DOHH2 (cell line): Measurements from ENCODE around the gene NOXO1.

Source experiments
- H3F3A ChIP-seq: fragments of 200-600 bp; sonication (generic), shearing (Covaris generic); 2 replicates; pipeline ENCODE4 v1.6.0; 2016; ENCODE audit warnings: antibody characterized with exemption, mild to moderate bottlenecking; ENCODE audit not compliant: control insufficient read depth, insufficient read depth
- H3K27ac ChIP-seq: fragments of 200-600 bp; sonication (generic); 2 replicates; pipeline ENCODE4 v1.5.1; 2014; ENCODE audit warnings: low read depth, mild to moderate bottlenecking, low read length, moderate library complexity
- H3K27me3 ChIP-seq: fragments of 200-600 bp; sonication (generic); 2 replicates; pipeline ENCODE4 v1.6.1; 2014; ENCODE audit warnings: mild to moderate bottlenecking, low read length, mixed read lengths; ENCODE audit not compliant: control insufficient read depth
- H3K36me3 ChIP-seq: fragments of 200-600 bp; sonication (generic); 2 replicates; pipeline ENCODE4 v1.6.1; 2014; ENCODE audit warnings: mild to moderate bottlenecking, low read length, moderate library complexity, mixed read lengths; ENCODE audit not compliant: control insufficient read depth
- H3K4me1 ChIP-seq: fragments of 200-600 bp; sonication (generic); 2 replicates; pipeline ENCODE4 v1.6.1; 2014; ENCODE audit warnings: mild to moderate bottlenecking, low read length, mixed read lengths; ENCODE audit not compliant: control insufficient read depth
- H3K4me2 ChIP-seq: fragments of 200-600 bp; sonication (generic); 2 replicates; pipeline ENCODE4 v1.6.0; 2014; ENCODE audit warnings: mild to moderate bottlenecking, low read length, moderate library complexity
- H3K4me3 ChIP-seq: fragments of 200-600 bp; sonication (generic); 2 replicates; pipeline ENCODE4 v1.5.1; 2014; ENCODE audit warnings: mild to moderate bottlenecking, low read length, mixed read lengths
- H3K79me2 ChIP-seq: fragments of 200-600 bp; sonication (generic); 2 replicates; pipeline ENCODE4 v1.6.1; 2014; ENCODE audit warnings: mild to moderate bottlenecking, low read length, mixed read lengths; ENCODE audit not compliant: control insufficient read depth
- H3K9me2 ChIP-seq: fragments of 200-600 bp; sonication (generic); replicated peaks from 2 replicates; pipeline ENCODE4 v1.6.1; 2014; ENCODE audit warnings: mild to moderate bottlenecking, low read length, mixed read lengths; ENCODE audit not compliant: control insufficient read depth
- H3K9me3 ChIP-seq: fragments of 200-600 bp; sonication (generic); 2 replicates; pipeline ENCODE4 v1.6.1; 2014; ENCODE audit warnings: antibody characterized with exemption, low read length, mixed read lengths; ENCODE audit not compliant: control insufficient read depth, insufficient read depth
- H4K20me1 ChIP-seq: fragments of 200-600 bp; sonication (generic); 2 replicates; pipeline ENCODE4 v1.6.0; 2014; ENCODE audit warnings: low read depth, mild to moderate bottlenecking, antibody characterized with exemption, low read length, moderate library complexity; ENCODE audit not compliant: control insufficient read depth, insufficient read depth
- EZH2phosphoT487 ChIP-seq: fragments of 200-600 bp; sonication (generic); IDR thresholded peaks from 2 replicates; pipeline ENCODE4 v1.6.1; 2017; ENCODE audit warnings: borderline replicate concordance, mild to moderate bottlenecking, antibody characterized with exemption, low read length, moderate library complexity, mixed read lengths
- TF ChIP-seq, protein P1 (sequence below): fragments of 200-600 bp; sonication (generic); IDR thresholded peaks from one replicate; pipeline ENCODE4 v1.5.1; 2014; ENCODE audit warnings: antibody characterized with exemption, mild to moderate bottlenecking, low read depth, low read length; ENCODE audit not compliant: poor library complexity, severe bottlenecking

The NOXO1 gene

GRCh38 chr16:1999866-2000514 lies 18.7 kb upstream of the NOXO1 start:
- H3K27ac ChIP-seq, result no peak overlapping the region
- peaks cover 87% of the 10 kb centered on the region for H3K36me3 ChIP-seq
- no peak for TF ChIP-seq EZH2phosphoT487
- TF ChIP-seq, protein P1, sequence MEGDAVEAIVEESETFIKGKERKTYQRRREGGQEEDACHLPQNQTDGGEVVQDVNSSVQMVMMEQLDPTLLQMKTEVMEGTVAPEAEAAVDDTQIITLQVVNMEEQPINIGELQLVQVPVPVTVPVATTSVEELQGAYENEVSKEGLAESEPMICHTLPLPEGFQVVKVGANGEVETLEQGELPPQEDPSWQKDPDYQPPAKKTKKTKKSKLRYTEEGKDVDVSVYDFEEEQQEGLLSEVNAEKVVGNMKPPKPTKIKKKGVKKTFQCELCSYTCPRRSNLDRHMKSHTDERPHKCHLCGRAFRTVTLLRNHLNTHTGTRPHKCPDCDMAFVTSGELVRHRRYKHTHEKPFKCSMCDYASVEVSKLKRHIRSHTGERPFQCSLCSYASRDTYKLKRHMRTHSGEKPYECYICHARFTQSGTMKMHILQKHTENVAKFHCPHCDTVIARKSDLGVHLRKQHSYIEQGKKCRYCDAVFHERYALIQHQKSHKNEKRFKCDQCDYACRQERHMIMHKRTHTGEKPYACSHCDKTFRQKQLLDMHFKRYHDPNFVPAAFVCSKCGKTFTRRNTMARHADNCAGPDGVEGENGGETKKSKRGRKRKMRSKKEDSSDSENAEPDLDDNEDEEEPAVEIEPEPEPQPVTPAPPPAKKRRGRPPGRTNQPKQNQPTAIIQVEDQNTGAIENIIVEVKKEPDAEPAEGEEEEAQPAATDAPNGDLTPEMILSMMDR, result no peak
- peaks cover 10% of the 10 kb centered on the region for H4K20me1 ChIP-seq
- peaks cover 36% of the 10 kb centered on the region for H3K79me2 ChIP-seq
- H3K4me3 ChIP-seq, result no peak overlapping the region
- no peak overlapping the region for H3K4me2 ChIP-seq
- H3K4me1 ChIP-seq, result peaks cover 10% of the 10 kb centered on the region
- no peaks in the 10 kb centered on the region for H3K9me2 ChIP-seq
- H3F3A ChIP-seq, result peaks cover 15% of the 10 kb centered on the region
- H3K9me3 ChIP-seq, result no peaks in the 10 kb centered on the region
- no peaks in the 10 kb centered on the region for H3K27me3 ChIP-seq

- H3K79me2 ChIP-seq, result peaks cover 27% of the 10 kb centered on the region
- no peak overlapping the region for H3K27ac ChIP-seq
- H3K9me2 ChIP-seq, result no peaks in the 10 kb centered on the region
- H3K9me3 ChIP-seq, result no peaks in the 10 kb centered on the region
- no peak overlapping the region for H3K4me2 ChIP-seq
- no peak for TF ChIP-seq EZH2phosphoT487
- TF ChIP-seq, protein P1, result no peak
- H3K36me3 ChIP-seq, result peaks cover 80% of the 10 kb centered on the region
- peaks cover 17% of the 10 kb centered on the region for H3F3A ChIP-seq
- H4K20me1 ChIP-seq, result peaks cover 10% of the 10 kb centered on the region
- no peak overlapping the region for H3K4me3 ChIP-seq
- H3K27me3 ChIP-seq, result no peaks in the 10 kb centered on the region
- H3K4me1 ChIP-seq, result peaks cover 6% of the 10 kb centered on the region
Measured at GRCh38 chr16:1998852-1999801, 17.9 kb upstream of the NOXO1 start.

DNA sequence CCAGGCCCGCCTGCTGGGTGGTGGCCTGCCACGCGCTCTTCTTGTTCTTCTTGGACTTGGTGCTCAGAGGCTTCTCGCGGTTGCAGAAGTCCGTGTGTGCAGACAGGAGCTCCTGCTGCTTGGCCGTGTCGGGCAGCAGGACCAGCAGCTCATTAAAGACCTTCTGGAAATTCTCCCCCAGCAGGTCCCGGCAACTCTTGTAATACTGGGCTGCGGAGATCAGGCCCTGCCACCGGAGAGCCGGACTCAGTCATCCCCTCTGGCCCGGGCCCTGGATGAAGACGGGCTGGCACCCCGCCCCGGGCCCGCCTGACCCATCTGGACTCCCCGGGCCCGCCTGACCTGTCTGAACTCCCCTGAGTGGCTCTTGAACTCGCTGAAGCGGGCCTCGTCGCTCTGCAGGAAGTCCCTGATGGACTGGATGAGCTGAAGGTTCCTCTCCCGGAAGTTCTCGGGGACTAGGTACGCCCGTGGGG lies 17.1 kb upstream of the NOXO1 start:
- Histone ChIP-seq H3K27ac (no peak overlapping the region), H3K4me2 (no peak overlapping the region), H3K36me3 (peaks cover 75% of the 10 kb centered on the region)

More for the DNA sequence above, 17.1 kb upstream of the NOXO1 start:
- peaks cover 20% of the 10 kb centered on the region for H3K79me2 ChIP-seq
- TF ChIP-seq, protein P1, result no peak
- peaks cover 24% of the 10 kb centered on the region for H3F3A ChIP-seq
- H3K9me2 ChIP-seq, result no peaks in the 10 kb centered on the region
- peaks cover 10% of the 10 kb centered on the region for H3K4me1 ChIP-seq
- no peaks in the 10 kb centered on the region for H3K9me3 ChIP-seq
- H3K27me3 ChIP-seq, result no peaks in the 10 kb centered on the region
- H3K4me3 ChIP-seq, result no peak overlapping the region
- H4K20me1 ChIP-seq, result peaks cover 7% of the 10 kb centered on the region
